Activated naive CD4-positive, alpha-beta T cell treated with anti-CD3 and anti-CD28 coated beads, Interleukin-2, amount 50 U/mL, for 72 hours (primary cell): ENCODE results near the gene CDK14. TPM values are rescaled to one million over a fixed set of nuclear protein-coding genes. Genes with fewer than 3 reads are reported as not detected.

Experiments
- ATAC-seq, 2 donors: fragments of 150-1000 bp; cut with Tn5 transposase; 2 replicates each; pipeline ENCODE4 v1.10.0; 2021; ENCODE audit warnings: mild to moderate bottlenecking in 2 of 2, moderate library complexity in 2 of 2
- DNase-seq, 2 donors: peaks; one replicate each; pipeline ENCODE4 v3.0.0; 2021 to 2022; ENCODE audit warnings: low spot score in 2 of 2
- H3K27ac Mint-ChIP-seq, 2 donors: one replicate each; pipeline ENCODE4 v1.8.0; 2022; ENCODE audit warnings: mild to moderate bottlenecking in 2 of 2, mixed read lengths in 2 of 2
- H3K36me3 Mint-ChIP-seq, 2 donors: one replicate each; pipeline ENCODE4 v1.8.0; 2022; ENCODE audit warnings: mixed read lengths in 2 of 2
- H3K9me3 Mint-ChIP-seq, 2 donors: one replicate each; pipeline ENCODE4 v1.8.0; 2022; ENCODE audit warnings: mixed read lengths in 2 of 2
- total RNA-seq, 2 donors: library from RNA; stranded (reverse); gene quantifications; one replicate each; pipeline ENCODE4 v1.2.3, GENCODE V29; 2022

The CDK14 gene
- total RNA-seq, 2 donors from 2014 or later, result 0.05 to 0.80 TPM

DNA sequence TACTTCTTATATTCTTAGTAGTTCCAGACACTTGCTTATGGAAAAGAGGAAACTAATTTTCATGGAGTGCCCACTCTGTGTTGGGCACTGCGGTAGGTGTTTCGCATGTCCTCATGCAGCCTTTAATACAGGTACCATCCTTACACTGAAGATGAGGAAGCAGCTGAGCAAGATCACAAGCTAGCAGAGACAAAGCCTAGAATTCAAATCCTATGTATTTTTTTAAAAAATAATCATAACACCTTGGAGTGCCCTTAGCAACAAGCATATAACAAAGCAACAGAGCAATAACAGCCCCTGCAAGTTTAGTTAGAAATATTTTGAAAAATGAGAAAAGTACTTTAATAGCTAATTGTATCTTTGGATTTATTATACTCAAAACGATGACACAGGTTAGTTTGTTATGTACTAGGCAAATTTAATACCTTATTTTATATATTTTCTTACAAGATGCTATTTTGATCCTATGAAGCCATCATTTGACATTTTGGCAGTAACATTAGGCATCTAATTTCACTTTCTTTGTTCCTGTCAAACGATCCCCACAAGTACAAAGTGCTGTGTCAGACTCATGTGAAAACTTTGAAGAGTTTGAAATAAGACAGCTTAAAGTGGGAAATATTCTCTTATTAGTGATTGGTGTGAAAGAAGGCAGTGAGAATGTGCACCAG, 245.8 kb downstream of the CDK14 start:
- H3K27ac Mint-ChIP-seq, result no peak overlapping the region
- DNase-seq (no peak), ATAC-seq (no peak)
- no peaks in the 10 kb centered on the region for H3K36me3 Mint-ChIP-seq
- peaks cover 8 to 10% of the 10 kb centered on the region in 2 donors for H3K9me3 Mint-ChIP-seq

DNA sequence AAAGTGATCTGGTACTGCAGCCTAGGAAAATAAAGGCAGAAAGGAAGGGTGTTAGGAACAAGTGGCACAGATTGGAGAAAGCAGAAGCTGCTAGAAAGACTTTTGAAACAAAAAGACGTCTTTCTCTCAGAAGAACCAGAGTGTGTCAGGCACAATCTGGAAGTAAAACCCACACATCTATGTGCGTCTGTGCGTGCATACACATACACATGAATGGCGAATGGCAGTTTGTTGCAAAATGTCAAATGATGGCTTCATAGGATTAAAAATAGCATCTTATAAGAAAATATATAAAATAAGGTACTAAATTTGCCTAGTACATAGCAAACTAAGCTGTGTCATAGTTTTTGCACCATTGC, 246.3 kb downstream of the CDK14 start:
- DNase-seq (no peak), ATAC-seq (no peak)
- Mint-ChIP-seq H3K36me3 (no peaks in the 10 kb centered on the region), H3K27ac (no peak overlapping the region), H3K9me3 (peaks cover 8 to 10% of the 10 kb centered on the region in 2 donors)

DNA sequence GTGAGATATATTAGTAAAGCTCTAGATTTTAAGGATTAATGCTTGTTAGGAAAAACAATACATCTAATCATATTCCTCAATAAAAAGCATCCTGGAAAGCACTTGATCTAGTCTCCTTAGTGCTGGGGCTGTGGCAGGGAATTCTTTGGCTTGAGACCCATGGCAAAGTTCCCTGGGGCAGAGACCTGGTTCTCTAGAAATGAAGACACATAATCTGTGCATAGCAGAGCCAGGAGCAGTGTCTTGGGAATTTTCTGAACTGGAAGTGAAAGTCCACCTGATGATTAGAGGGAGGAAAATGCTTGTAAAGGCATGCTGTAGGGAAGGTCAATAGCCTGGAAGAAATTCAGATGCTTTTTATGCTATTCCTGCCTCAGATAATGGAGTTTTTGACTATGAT, 247.4 kb downstream of the CDK14 start:
- no peak for DNase-seq
- Mint-ChIP-seq H3K36me3 (no peaks in the 10 kb centered on the region), H3K27ac (no peak overlapping the region), H3K9me3 (peaks cover 8 to 10% of the 10 kb centered on the region in 2 donors)
- ATAC-seq, result no peak

DNA sequence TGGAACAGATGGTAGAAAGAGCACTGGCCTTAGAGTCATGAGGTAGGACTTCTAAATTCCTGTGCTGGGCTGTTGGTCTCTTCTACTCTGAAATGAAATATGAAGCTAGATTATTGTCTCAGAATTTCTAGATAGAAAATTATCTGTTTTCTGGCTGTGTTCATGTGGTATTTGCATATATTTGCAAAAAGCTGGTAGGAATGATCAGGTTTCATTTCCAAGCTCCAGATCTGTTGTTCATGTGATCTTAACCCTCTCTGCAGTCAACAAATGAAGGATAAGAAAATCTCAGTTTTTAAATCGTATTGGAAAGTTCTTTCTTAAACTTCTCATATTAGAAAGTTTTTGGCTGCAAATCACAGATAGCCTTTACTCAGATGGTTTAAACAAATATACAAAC, 248.3 kb downstream of the CDK14 start:
- Mint-ChIP-seq H3K36me3 (no peaks in the 10 kb centered on the region), H3K9me3 (peaks cover 0 to 4% of the 10 kb centered on the region in 2 donors), H3K27ac (no peak overlapping the region)
- DNase-seq, result no peak
- no peak for ATAC-seq

DNA sequence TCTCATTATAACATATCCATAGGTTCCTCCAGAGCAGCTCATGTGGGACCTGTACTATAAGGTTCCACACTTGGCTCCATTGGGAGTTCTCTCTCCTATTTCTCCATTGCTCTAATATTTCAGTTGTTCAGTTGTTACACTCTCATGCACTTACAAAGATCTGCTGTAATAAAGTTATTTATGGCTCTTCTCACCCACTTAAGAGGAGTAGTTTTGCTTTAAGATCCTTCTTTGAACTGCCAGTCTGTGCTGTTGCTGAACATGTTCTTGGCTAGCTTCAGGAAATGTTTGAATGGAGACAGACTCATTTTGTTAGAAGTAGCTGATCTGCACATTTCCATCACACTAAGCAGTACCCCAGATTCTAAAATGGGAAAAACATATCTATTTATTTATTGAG, 250.1 kb downstream of the CDK14 start:
- DNase-seq (no peak), ATAC-seq (no peak)
- Mint-ChIP-seq H3K9me3 (peaks cover 0 to 4% of the 10 kb centered on the region in 2 donors), H3K27ac (no peak overlapping the region), H3K36me3 (no peaks in the 10 kb centered on the region)

DNA sequence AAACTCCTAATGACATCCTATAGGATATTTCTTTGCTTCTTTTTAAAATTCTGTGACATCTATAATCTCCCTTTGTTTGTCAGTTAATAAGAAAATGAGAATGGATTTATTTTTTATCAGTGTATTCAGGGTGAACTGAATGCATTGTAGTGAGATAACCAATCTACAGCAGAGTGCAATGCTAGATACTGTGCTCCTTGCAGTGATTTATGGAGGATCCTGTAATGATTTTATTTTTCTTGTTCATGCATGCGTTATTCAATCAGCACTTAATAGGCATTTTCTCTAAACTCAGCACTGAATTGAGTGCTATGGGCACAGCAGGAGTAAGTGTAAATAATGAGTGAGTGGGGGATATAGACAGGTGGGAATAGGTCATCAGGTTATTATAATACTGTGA, 253.9 kb downstream of the CDK14 start:
- Mint-ChIP-seq H3K9me3 (peaks cover 3 to 4% of the 10 kb centered on the region in 2 donors), H3K27ac (no peak overlapping the region), H3K36me3 (no peaks in the 10 kb centered on the region)
- no peak for DNase-seq
- ATAC-seq, result no peak

DNA sequence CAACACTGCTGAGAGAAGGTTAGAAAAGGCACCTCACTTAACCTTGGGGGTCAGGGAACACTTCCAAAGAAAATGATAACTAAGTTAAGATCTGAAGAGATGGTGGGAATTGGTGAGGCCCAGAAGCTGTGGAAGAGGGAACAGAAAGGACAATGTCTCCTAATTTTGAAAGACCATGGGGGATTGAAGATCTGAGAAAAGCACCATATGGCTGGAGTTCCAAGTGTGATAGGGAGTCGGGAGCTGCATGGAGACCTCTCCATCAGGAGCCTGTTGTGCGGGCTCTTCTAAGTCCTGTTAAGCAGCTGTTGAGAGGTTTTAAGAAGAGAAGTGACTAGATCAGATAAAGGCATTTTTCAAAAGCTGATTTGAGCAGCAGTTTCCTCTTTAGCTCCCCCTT, 254.3 kb downstream of the CDK14 start:
- Mint-ChIP-seq H3K9me3 (peaks cover 3 to 4% of the 10 kb centered on the region in 2 donors), H3K36me3 (no peaks in the 10 kb centered on the region), H3K27ac (no peak overlapping the region)
- DNase-seq (no peak), ATAC-seq (no peak)

DNA sequence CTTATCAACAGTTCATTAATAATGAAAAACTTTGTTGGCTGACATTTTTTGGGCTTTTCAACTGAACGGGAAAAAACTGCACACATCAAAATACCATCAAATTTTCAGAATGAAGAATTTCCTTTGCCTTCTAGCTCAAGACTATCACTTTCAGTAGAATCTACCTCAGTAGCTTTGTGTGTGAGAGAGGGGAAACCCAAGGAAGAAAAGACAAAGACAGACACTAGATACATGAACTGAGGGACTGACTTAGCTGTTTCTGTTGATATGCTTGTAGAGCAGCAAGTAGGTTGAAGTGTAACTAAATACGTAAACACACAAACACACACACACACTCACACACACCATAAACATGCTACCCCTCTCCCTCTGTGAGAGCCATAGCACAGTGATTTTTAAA, 257.1 kb downstream of the CDK14 start:
- no peak overlapping the region for H3K27ac Mint-ChIP-seq
- DNase-seq, result no peak
- no peaks in the 10 kb centered on the region for H3K36me3 Mint-ChIP-seq
- ATAC-seq, result no peak
- peaks cover 0 to 3% of the 10 kb centered on the region in 2 donors for H3K9me3 Mint-ChIP-seq

DNA sequence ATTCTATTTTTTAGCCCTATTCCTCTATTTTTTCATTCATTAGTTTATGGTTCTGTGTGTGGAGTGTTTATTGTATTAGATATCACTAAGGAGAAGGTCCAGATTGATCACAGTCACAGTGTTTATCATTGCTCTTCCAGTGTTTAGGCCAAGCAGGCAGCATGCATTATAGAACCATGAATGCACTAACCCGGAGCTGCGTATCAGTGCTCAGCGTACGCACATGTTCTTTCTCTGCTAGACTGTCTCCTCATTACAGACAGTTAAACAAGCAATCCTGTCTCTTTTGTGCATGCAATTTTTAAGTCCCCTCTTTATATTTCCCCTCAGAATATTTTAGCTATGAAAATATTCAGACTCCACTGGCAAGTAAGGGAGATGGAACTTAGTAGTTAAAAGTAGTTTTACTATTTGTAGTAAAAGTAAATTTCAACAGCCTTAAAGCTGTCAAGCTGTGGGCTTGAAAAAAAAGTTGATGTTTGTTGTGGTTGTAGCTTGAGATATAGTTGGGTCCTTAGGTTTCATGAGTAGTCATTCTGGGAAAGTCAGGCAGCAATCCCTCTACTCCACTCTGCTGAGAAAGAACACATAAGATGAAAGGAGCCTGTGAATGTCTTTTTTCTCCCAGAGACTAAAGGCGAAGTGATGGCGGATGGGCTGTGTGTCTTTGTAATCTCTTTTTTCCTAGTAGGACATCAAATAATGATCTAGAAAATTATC, 260.4 kb downstream of the CDK14 start:
- ATAC-seq (peak in 1 of 2 donors; percentile 58), DNase-seq (no peak)
- Mint-ChIP-seq H3K36me3 (no peaks in the 10 kb centered on the region), H3K9me3 (peaks cover 0 to 3% of the 10 kb centered on the region in 2 donors), H3K27ac (no peak overlapping the region)

DNA sequence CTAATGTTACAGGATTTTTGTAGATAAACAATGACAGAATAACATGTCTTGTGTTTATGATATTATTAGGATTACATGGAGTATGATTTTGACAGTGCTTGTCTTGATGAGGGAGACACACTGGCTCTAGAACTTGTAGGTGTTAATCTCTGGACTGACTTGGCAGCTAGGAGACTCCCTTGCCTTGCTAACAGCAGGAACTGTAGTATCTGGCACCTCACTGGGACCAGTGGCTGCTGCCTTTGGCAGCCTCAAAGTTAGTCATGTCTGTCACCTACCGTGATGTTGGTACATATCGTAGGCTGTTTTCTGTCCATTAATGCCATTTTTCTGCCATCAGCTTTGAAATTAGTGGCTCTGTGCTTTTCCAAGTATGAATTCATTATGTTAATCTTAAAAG, 261.5 kb downstream of the CDK14 start:
- Mint-ChIP-seq H3K36me3 (no peaks in the 10 kb centered on the region), H3K27ac (no peak overlapping the region), H3K9me3 (peaks cover 0 to 3% of the 10 kb centered on the region in 2 donors)
- DNase-seq (no peak), ATAC-seq (no peak)

DNA sequence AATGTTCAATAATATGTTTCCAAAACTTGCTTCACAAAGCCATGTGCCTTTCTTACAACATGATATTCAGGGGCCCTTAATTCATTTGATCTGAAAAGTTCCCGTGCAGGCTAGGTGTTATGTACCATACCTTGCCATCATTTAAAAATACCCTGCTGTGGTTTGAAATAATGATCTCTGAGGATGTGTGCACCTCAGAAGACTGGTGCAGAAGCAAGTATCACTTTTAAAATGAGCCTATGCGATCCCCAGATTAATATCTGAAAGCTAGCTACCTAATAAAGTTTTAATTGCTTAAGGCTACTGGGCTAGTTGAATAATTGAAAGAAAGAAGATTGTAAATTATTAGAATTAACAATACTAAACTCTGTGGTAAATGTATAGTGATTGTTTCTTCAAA, 262.4 kb downstream of the CDK14 start:
- no peaks in the 10 kb centered on the region for H3K36me3 Mint-ChIP-seq

DNA sequence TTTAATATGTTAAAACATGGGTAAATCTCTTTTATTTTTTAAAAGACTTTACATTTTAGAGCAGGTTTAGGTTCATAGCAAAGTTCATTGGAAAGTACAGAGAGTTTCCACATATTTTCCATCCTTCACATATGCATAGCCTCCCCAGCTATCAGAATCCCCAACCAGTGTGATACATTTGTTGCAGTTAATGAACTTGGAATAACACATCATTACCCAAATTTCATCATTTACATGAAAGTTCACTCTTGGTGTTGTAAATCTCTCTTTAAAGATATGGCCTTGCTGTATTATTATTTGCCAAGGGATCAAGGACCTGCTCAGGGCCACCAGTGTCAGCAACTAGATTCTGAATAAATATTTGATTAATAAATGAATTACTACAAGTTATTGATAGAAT, 263.4 kb downstream of the CDK14 start:
- no peak overlapping the region for H3K27ac Mint-ChIP-seq
- no peaks in the 10 kb centered on the region for H3K36me3 Mint-ChIP-seq
- DNase-seq (no peak), ATAC-seq (no peak)
- H3K9me3 Mint-ChIP-seq, result no peaks in the 10 kb centered on the region

More for the DNA sequence above, 262.4 kb downstream of the CDK14 start:
- H3K9me3 Mint-ChIP-seq, result no peaks in the 10 kb centered on the region
- no peak overlapping the region for H3K27ac Mint-ChIP-seq
- ATAC-seq, result no peak
- no peak for DNase-seq

DNA sequence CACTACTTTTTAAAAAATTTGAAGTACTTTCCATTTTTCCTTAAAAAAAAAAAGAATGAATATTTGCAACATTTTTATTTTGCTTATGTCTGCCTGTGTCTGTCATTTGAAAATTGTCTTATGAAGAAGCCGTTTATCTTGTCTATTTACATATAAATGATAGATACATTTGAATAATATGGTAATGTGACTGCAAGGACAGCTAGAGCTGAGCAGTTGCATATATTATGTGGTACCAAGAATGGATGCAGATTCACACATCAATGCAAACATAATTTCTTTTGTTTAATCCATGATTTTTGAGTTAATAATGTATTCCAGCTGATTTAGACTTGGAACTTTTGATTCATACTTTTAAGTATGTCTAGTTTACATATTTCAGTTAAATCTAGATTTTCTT, 268.0 kb downstream of the CDK14 start:
- Mint-ChIP-seq H3K27ac (no peak overlapping the region), H3K9me3 (peaks cover 2 to 3% of the 10 kb centered on the region in 2 donors), H3K36me3 (no peaks in the 10 kb centered on the region)
- no peak for DNase-seq
- ATAC-seq, result no peak

DNA sequence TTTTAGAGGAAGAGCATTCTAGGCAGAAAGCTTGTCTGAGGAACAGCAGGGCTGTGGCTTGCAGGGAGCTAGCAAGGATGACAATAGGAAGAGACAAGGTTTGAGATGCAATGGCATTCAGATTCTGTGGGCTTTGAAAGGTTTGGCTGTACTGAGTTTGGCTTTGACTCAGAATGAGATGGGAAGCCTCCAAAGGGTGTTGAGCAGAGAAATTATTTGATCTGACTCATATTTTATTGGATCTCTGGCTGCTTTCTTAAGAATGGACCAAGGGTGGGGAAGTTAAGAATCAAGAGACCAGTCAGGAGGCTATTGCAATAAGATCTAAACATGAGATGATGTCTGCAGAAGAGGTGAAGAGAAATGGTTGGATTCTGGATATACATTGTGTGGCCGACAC, 273.2 kb downstream of the CDK14 start:
- H3K27ac Mint-ChIP-seq, result no peak overlapping the region
- H3K9me3 Mint-ChIP-seq, result peaks cover 8 to 16% of the 10 kb centered on the region in 2 donors
- ATAC-seq (no peak), DNase-seq (no peak)
- H3K36me3 Mint-ChIP-seq, result no peaks in the 10 kb centered on the region

DNA sequence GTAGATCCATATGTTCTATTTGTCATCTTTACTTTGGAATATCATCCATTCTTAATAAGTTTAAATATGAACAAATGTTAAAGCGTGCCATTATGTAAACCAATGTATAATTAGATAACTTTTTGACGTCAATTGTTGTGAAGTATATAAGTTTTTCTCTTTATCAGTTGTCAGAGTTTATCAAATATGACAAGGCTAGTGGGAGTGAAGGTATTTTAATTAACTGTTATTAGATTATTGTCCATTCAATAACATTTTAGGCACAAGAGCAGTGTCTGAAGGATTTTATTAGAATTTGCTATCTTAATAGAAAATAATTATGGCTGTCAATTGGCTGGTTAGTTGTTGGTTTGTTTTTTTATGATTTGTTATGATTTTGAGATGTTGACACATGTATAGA, 280.6 kb downstream of the CDK14 start:
- H3K36me3 Mint-ChIP-seq, result no peaks in the 10 kb centered on the region
- no peak overlapping the region for H3K27ac Mint-ChIP-seq
- no peak for ATAC-seq
- H3K9me3 Mint-ChIP-seq, result peaks cover 0 to 4% of the 10 kb centered on the region in 2 donors
- DNase-seq, result no peak

DNA sequence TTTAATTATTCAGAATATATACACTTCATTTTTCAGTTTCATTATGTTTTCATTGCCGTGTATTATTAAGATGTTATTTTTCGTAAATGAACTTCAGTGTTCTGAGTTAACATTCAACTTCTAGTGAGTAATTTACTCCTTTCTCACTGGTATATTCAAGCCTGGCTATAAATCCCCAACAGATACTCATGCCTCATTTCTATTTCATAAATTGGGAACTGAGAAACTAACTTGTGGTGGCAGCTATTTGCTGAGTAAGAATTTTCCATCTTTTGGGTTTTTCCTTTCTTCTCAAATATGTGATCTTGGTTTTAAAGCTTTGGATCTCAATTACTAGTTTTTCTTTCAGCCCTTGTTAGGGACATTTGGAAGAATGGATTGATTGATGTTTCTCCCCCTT, 281.1 kb downstream of the CDK14 start:
- Mint-ChIP-seq H3K27ac (no peak overlapping the region), H3K9me3 (peaks cover 0 to 4% of the 10 kb centered on the region in 2 donors), H3K36me3 (no peaks in the 10 kb centered on the region)
- DNase-seq (no peak), ATAC-seq (no peak)

DNA sequence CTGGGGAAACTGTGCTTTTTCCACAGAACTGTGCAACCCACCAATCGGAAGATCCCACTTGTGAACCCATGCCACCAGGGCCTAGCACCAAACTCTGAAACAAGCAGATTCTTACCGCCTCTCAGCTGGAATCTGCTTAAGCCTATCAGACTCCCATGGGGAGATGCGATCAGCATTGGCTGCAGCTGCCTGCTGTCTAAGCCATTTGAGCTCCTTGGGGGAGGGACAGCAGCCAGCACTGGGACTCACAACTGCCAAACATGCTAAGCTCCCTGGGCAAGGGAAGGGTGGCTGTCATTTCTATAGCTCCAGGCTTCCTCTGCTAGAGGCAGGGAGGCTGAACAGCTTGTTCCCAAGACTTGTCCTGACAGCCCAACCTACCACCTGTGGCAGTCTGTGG, 283.8 kb downstream of the CDK14 start:
- no peaks in the 10 kb centered on the region for H3K36me3 Mint-ChIP-seq
- no peak for ATAC-seq
- H3K9me3 Mint-ChIP-seq, result peaks cover 5 to 10% of the 10 kb centered on the region in 2 donors
- H3K27ac Mint-ChIP-seq, result no peak overlapping the region
- DNase-seq, result no peak

DNA sequence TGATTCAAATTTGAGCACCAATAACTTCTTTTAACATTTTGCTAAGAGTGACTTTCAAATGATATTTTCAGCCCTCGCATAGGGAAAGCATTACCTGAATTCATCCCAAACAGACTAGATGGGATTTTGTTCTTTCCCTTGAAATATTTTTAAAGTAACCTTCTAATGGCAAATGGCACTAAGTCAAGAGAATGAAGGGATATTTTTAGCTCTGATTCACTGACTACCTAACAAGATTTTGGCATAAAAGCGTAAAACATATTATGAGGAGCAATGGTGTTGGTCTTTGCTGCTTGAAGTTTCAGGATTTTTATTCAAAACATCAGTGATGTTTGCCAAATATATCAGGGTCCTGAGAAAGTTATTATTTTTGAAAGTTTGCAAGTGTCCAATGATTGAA, 290.3 kb downstream of the CDK14 start:
- H3K27ac Mint-ChIP-seq, result no peak overlapping the region
- ATAC-seq (no peak), DNase-seq (no peak)
- peaks cover 8 to 9% of the 10 kb centered on the region in 2 donors for H3K9me3 Mint-ChIP-seq
- no peaks in the 10 kb centered on the region for H3K36me3 Mint-ChIP-seq
